Measurements from ENCODE around the gene RPS15.

GRCh38 chr19:1472231-1473084, 34.3 kb downstream of the RPS15 start:
- no peak for TF ChIP-seq CTCF (conservative IDR thresholded peaks at IDR 0.05)
- TF ChIP-seq ZFX (IDR thresholded peaks at IDR 0.05) = no peak
